GM20431 (cell line): Measurements from ENCODE around the gene PAX5.

Source experiments
- in situ Hi-C: fragments of 300-500 bp; cut with MseI, MboI; formaldehyde crosslinking; loops from one replicate; pipeline ENCODE4 v1.15.0; 2020; ENCODE audit warnings: low sequenced_read_pairs; ENCODE audit not compliant: unreplicated experiment

PAX5 gene

DNA sequence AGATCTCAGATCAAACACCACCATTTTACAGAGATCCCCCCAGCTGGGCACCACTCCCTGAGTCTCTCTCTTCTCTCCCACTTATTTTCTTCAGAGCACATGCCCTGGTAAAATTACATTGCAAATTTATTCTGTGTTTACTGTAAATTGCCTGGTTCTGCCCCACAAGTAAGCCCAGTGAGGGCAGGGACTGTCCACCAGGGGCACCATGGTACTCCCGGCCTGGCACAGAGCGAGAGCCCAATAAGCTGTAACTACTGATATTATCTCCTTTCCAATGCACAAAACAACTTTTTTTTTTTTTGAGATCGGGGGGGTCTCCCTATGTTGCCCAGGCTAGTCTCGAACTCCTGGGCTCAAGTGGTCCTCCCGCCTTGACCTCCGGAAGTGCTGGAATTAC is 123.0 kb downstream of the PAX5 start:
- in situ Hi-C loops = no loop called here

DNA sequence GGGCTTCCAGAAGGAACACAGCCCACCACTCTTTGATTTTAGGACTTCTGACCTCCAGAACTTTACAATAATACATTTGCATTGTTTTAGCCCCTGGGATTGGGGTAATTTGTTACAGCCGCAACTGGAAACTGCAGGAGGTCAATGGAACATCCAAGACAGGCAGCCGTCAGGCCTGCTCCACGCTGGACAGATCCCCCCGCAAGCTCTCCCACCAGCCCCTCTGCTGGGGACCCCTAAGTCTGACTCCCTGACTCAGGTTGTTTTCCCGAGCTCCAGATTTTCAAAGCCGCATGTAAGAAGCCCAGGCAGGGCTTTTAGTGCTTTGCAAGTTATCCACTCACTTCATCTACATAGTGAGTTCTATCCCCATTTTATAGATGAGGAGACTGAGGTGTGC is 127.6 kb downstream of the PAX5 start:
- in situ Hi-C loops = no loop called here

DNA sequence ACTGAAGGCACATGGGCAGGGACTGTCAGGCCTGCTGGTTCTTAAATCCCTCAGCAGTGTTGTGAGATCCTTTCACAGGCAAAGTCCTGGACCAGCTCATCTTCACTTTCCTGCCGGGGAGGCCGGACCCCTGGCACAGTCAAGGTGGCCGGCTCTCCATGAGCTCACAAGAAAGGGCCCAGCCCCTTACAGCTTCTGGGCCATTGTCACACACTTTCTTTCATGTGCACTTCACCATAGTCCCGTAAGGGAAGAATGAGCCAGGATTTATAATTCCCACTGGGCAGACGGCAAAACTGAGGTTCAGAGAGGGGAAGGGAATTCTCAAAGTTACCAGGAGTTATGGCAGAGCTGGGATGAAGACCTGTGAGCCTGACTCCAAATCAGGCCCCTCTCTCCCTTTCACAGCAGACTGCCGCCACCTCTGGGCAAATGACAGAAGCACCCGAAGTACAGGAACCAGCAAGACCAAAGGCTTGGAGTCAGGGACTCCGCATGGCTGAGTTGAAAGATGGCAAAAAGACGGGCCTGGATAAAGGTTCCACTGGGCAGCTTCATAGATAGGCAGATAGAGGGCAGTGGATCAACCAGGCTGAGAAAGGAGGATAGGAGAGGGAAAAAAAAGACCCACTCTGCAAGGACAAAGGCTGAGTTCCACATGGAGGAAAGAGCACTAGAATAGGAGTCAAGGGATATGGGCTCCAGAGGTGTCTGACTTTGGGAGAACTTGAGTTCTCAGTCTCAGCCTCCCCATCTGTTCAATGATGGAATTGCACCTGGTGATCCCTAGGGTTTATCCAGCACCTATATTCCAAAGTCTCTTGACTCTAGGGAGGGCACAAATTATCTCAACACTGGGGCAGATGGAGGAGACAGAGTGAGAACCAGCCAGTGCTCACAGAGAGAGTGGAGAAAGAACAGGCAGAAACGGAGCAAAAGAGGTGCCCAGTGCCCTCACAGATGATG is 128.7 kb downstream of the PAX5 start:
- in situ Hi-C loops = no loop called here

DNA sequence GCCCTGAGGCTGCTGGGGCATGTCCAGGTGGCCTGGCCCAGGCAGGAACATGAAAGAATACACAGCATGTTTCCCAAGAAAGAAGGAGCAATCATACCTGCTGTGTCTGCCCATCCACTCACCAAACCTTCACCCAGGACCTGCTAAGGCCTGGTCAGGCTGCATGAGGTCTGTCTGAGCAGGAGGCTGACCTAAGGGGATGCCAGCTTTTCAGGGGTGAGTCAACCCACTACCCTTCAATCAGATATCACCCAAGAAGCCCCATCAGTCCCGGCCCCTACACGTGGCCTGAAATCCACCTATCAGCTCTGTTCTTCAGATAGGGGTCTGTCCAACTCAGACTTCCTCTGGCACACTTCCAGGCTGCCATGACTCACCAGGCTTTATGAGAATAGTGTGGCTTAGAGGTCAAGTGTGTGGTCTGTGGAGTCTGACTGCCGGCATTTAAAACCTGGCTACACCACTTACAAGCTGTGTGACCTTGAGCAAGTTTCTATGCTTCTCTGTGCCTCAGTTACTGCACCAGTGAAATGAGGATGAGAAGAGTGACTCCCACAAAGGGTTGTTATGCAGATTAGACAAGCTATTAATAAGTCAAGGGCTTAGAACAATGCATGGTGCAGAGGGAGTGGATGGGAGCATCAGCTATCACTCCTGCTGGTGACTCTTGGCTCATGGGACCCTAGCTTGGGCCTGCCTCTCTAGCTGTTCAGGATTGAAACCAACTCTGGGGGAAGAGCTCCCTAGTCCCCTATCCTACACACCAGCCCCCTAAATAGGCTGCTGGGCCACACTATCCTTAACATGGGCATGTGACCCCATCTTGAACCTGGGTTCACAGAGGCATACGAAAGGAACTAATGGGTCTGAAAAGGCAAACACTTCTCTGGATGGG is 130.3 kb downstream of the PAX5 start:
- in situ Hi-C loops = no loop called here

DNA sequence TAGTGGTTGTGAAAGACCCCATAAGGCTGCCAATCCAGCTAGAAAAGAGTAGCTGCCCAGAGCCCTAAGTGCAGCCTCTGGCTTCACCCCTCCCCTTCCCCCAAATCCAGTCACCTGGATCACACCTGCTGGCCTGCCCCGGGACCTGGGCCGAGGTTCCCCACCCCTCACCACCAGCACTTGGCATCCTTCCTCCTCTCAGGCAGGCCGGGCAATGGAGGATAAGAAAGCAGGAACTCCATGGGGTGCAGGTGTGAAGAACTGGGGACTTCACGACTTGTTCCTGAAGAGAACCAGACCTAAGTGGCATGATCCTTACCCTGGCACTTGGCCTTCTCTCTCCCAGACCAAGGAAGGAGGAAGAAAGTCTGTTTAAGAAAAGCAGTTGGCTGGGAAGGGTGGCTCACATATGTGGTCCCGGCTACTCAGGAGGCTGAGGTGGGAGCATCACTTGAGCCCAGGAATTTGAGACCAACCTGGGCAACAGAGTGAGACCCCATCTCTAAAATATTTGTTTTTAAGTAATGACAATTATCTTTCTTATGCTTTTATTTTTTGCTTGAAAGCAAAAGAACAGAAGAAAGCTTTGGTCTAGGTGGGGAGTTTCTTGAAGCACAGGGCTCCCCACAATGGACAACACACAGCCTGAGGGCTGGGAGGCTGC is 131.1 kb downstream of the PAX5 start:
- in situ Hi-C loops = no loop called here

DNA sequence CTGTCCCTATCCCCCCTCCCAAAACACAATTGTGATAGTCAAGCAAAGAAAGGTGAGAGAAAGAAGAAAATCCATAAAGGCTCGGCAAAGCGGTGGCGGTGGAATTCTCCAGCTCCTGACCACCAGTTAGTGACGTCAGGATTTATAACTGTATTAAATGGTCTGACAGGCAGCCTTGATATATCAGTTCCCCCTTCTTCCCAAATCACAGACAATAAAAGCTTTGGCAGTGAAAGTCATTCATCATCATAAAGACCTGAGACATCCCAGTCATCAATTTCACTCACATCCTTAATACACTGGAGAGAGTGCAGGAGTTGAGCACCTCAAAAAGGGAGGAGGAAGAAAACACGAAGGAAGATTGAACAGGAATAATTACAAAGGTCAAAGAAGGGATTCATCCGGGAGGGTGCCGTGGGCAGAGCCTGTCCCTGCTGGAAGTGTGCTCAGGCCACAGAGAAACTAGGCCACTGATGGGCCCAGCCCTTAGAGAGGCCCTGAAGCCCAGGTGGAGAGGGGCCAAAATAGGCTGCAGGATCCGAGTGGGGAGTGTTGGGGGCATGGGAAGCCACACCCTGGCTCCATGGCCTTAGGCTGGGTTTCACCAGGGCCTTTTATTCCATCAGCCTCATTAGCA is 131.9 kb downstream of the PAX5 start:
- in situ Hi-C loops = no loop called here

DNA sequence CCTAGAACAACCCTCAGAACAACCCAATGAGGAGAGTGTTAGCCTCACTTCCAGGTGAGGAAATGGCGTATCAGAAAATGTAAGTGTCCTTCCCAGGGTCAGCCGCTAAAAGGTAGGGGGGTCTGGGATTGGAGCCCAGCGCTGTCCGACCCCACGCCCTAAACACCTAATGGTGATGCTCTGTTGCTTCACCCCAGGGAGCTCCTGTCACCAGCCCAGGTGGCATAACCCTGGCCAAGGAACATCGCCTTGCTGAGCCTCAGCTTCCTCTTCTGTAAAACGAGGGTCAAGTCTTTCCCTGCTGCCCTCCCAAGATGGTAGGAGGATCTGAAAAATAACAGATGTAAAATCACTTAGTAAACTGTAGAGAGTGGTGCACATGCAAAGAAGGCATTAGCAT is 132.5 kb downstream of the PAX5 start:
- in situ Hi-C loops = no loop called here

DNA sequence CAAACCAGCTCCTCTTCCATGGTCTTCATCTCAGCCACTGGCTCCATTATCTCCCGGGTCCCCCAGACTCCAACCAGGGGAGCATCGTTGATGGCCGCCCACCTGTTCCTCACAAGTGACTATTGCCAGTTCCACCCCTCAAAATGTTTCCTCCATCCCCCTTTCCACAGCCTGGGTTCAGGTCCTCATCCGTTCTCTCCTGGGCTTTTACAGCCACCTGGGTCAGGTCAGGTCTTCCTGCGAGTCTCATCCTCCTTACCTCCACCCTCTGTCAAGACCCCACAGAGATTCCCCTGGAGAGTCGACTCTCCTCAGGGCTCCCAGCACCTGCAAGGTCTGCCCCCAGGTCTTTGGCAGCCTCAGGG is 133.2 kb downstream of the PAX5 start:
- in situ Hi-C loops = no loop called here

DNA sequence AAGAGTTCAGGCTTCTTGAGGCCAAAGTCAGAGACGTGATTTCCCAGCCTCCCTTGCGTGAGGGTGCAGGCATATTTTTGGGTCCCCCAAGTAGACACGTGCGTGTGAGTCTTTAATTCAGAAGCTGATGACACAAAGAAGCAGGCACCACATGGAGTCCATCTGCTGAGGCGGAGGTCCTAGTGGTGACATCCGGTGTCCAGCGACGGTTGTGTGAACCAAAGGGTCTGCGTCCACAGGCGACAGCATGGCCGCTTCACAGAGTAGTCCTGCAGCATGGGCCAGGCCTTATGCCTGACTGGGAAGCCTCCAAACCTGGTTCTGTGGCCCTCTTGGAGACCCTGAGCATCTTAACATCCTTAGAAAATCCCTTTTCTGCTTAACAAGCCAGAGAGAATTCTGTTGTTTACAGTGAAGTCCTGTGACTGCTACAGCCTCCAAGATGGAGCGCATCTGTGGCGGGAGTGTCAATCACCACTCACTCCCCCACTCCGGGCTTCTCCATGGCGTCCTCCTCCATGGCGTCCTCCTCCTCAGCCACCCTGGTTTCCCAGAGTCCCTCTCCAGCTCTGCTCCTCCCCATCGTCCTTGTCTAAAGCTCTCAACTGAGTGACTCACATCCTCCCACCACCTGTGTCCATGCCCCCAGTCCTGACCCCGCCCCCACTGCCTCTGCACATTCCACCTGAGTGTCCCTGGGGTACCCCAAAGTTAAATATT is 133.8 kb downstream of the PAX5 start:
- in situ Hi-C loops = no loop called here

DNA sequence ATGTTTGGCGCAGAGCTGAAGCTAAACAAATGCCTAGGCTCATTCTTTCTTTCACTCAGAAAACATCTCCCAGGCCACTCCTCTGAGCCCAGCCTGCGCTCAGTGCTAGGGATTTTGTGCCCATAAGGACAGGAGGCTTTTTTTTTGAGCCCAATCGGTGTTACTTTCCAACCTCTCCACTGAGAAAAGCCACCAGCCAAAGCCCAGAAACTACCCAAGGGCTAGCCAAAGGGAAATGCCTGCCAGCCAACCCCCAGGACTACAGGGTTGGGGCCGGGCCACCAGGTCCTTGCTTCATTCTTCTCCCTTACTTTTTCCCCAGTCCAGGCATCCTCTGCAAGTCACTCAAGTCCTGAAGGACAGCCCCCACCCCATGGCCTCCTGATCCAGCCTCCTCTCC is 134.7 kb downstream of the PAX5 start:
- in situ Hi-C loops = no loop called here

DNA sequence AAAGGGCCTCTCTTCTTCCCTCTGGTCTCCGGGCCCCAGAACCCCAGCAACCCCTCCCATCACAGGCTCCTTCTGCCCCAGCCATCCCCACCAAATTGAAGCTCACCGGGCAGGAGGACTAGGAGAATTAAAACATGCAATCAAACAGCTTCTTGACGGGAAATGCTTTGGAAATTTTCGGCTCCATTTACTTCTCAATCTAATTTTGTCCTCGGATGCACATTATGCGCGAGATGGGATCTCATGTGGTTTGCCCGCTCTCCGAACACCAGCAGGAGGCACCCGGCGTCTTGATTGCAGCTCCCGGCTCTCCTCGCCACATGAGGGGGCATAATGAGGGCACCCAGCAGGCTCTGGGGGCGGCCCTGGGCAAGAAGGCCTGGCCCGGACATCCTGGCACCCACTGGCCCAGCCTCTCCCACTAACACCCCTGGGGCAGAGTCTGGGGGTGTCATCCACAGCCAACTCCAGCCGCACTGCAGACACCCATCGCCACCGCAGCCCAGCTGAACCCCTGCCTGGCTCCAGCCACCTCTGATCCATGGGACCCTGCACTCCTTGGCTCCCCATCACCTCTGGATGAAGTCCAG is 135.5 kb downstream of the PAX5 start:
- in situ Hi-C loops = no loop called here

DNA sequence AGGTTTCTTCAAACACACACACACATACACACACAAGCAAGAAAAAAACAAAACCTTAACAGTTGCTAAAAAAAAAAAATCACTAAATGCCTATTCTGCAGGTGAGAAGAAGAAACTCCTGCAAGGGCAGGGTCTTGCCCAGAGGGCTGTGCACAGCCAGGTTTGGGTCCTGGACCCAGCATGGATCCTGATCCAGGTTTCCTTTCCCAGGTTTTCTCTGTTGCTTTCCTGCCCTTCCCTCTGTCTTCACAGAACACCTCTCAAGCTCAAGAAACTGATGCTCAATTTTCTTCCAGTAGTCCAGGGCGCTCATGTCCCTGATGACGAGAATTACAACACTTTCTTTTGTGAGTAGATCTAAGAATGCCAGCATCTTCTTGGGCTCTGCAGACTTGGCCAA is 136.6 kb downstream of the PAX5 start:
- in situ Hi-C loops = no loop called here

DNA sequence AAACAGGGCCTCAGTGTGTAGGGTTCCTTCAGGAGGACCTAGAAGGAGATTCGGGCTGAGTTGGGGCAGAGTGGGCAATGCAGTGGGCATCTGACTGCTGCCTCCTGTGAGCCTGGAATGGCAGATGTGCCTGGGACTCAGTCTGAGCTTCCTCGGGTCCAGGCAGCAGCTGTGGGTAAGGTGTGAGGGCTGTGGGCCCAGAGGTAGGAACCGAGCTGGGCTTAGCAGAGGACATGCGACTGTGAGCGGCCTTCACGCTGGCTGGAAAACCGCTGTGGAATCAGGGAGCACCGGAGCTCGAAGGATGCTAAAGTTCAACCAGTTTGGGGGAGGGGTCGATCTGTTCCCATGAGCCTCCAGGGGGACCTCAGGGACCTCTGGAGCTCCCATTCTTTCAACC is 137.0 kb downstream of the PAX5 start:
- in situ Hi-C loops = no loop called here

DNA sequence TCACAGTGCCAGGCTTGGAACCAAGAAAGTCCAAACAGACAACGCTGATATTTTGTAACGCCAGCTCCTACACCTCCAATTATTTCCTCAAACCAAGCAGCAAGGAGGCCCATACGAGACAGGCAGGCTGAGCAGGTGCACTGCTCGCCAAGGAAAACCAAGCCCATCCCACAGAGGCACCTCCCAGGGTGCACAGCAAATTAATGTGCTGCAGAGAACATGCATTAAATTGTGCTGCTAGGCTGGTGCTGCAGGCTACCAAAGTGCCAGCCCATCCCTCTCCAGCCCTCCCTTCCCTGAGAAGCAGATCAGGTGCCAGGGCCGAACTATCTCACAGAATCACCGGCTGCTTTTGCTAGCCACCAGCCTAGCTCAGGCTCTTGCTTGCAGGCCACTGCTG is 137.8 kb downstream of the PAX5 start:
- in situ Hi-C loops = no loop called here

DNA sequence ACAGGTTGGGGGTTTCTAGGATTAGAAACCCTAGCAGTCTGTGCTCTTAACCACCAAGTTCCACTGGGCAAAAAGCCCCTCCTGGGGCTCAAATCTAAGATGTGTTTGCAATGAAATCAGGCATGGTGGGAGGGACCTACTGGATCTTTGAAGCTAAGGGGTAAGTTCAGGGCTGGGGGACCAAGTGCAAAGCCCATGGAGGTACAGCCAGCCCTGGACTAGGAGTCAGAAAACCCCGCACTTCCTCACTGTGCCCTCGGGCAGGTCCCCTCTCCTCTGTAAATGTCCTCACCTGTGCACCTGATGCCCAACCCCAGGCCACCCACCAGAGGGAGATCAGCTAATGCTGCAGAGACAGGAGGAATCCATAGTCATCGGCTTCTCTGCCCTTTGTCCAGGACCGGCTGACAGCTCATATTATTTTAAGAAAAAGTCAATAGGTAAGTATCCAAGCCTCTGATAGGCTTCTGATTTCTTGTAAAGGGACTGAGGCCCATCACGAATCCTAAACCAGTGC is 138.3 kb downstream of the PAX5 start:
- in situ Hi-C loops = no loop called here

DNA sequence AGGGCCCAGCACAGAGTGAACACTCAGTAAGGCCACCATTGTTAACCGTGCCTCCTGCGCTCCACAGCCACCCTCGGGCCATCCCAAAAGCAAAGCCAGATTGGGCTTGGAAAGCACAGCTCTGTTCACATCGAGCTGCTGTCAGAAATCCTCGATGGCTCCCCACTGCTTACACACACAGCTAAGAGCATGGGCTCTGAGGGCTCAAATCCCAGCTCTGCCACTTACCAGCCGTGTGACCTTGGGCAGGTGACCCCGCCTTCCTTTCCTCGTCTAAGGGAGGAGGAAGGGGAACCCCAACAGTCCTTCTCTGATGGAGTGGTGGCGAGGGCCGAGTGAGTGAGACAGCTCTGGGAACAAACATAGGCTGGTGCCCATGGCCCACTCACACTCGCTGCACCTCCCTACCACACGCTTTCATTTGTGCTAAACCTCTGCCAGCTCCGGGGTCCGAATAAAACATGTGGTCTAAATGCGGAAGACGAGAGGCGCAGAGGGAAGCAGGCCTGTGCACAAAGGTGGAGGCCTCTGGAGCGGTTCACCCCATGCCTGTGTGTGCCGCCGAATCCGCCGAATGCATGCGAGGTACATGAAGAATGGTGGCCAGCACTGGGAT is 139.3 kb downstream of the PAX5 start:
- in situ Hi-C loops = no loop called here

DNA sequence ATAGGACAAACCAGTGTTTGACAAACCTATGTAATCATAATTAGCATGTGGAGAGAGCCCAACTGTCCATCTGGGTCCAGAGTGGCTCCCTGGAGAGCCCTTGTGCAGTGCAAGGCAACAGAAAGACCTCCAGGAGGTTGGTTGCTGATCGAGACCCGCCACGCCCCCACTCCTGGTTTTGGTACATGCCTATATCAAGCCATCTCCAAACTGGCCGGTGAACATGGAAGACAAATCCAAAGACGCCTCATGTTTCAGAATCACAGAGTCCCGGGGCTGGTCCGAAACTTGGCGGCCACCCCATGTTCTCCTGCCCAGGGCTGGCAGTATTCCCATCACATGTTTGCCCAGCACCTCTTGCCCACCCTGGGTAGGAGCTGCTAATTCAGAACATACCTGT is 140.2 kb downstream of the PAX5 start:
- in situ Hi-C loops = no loop called here

DNA sequence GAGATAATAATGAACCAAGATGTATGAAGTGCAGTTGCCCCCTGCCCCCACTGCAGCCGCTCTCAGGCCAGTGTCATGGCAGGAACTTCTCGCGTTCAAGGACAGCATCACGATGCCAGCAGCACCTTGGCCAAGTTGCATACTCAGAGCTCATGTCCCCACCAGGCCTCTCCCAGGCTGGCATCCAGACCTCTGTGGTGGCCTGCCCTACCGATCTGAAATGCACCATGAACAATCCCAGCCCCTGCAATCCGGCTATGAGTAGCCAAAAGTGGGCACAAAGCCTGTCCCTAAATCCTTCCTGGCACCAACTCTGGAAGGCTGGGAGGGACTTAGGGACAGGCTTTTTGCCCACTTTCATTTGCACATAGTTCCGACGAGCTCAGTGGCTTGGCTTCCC is 140.9 kb downstream of the PAX5 start:
- in situ Hi-C loops = no loop called here

DNA sequence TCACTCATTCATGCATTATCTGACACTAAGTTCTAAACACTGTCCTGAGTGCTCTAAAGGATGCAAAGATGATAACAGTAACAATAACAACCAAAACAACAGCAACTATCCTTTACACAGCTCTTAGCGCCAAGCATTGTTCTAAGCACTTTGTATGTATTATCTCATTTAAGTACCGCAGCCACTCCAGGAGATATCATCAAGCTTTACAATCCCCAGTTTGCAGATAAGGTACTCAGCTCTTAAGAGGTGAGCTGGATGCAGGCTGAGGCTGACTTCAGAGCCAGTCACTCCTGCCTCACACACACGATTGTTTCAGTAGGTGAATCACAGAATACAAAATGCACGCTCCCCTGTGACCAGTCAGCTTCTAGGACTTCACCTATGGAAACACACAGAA is 141.8 kb downstream of the PAX5 start:
- in situ Hi-C loops = no loop called here
